Measurements from ENCODE around the gene THAP8. TPM values are rescaled to one million over a fixed set of nuclear protein-coding genes. Genes with fewer than 3 reads are reported as not detected.
A peak's percentile ranks its signal among the peaks of the same experiment; 100 is the strongest.

THAP8 gene
- total RNA-seq: 4.2 TPM
- long read RNA-seq, transcript THAP8-201 (4 exons, 1,825 nt): major isoform, 6 of 13 reads
- long read RNA-seq, transcript THAP8-202 (3 exons, 1,084 nt): minor isoform, 5 of 13 reads
- long read RNA-seq, partial matches to known transcripts: 0 of 13 reads
- long read RNA-seq, other reads (novel, unspliced or antisense): 2 of 13 reads

GRCh38 chr19:36054119-36054732 lies at the start of gene THAP8:
TSS of gene THAP8 (minus strand) at chr19:36054285. CDS start at chr19:36054217, 68 bp downstream.
- peak; percentile 62 for TF ChIP-seq CTCF (IDR thresholded peaks at IDR 0.05; ENCODE audit: borderline replicate concordance)
- Histone ChIP-seq H3K4me3 (peak within 1 kb of the TSS; percentile 79), H3K9me3 (replicated peaks) (no peaks in the 10 kb centered on the region), H3K4me1 (peaks cover 21% of the 10 kb centered on the region), H3K36me3 (no peaks in the 10 kb centered on the region), H3K27ac (replicated peaks) (peak within 1 kb of the TSS; percentile 98), H3K27me3 (ENCODE audit: low read depth) (no peaks in the 10 kb centered on the region)
- peak; percentile 100 for DNase-seq
- intact Hi-C loops (cut with micrococcal nuclease): no loop called here

GRCh38 chr19:36103040-36103626 lies 49.0 kb upstream of the THAP8 start:
- no peak for TF ChIP-seq CTCF (IDR thresholded peaks at IDR 0.05; ENCODE audit: borderline replicate concordance)
- Histone ChIP-seq H3K9me3 (replicated peaks) (no peaks in the 10 kb centered on the region), H3K27ac (replicated peaks) (peak overlapping the region; percentile 16), H3K36me3 (peaks cover 32% of the 10 kb centered on the region), H3K27me3 (ENCODE audit: low read depth) (no peaks in the 10 kb centered on the region), H3K4me3 (no peak overlapping the region), H3K4me1 (peaks cover 62% of the 10 kb centered on the region)
- intact Hi-C loops (cut with micrococcal nuclease): no loop called here
- no peak for DNase-seq

GRCh38 chr19:36101550-36102327 lies 47.7 kb upstream of the THAP8 start:
- intact Hi-C loops (cut with micrococcal nuclease): no loop called here
- H3K27ac ChIP-seq (replicated peaks): peak overlapping the region; percentile 88

GRCh38 chr19:36100476-36100875 lies 46.4 kb upstream of the THAP8 start:
- Histone ChIP-seq H3K4me3 (peak overlapping the region; percentile 63), H3K4me1 (peaks cover 64% of the 10 kb centered on the region), H3K27ac (replicated peaks) (peak overlapping the region; percentile 88), H3K27me3 (ENCODE audit: low read depth) (no peaks in the 10 kb centered on the region), H3K36me3 (peaks cover 32% of the 10 kb centered on the region), H3K9me3 (replicated peaks) (no peaks in the 10 kb centered on the region)
- intact Hi-C loops (cut with micrococcal nuclease): no loop called here
- no peak for TF ChIP-seq CTCF (IDR thresholded peaks at IDR 0.05; ENCODE audit: borderline replicate concordance)
- DNase-seq: peak; percentile 80

More at GRCh38 chr19:36101550-36102327, 47.7 kb upstream of the THAP8 start:
- TF ChIP-seq CTCF (IDR thresholded peaks at IDR 0.05; ENCODE audit: borderline replicate concordance): no peak
- Histone ChIP-seq H3K36me3 (peaks cover 32% of the 10 kb centered on the region), H3K4me1 (peaks cover 72% of the 10 kb centered on the region), H3K4me3 (peak overlapping the region; percentile 63), H3K27me3 (ENCODE audit: low read depth) (no peaks in the 10 kb centered on the region), H3K9me3 (replicated peaks) (no peaks in the 10 kb centered on the region)
- DNase-seq: no peak

GRCh38 chr19:36099166-36099785 lies 45.2 kb upstream of the THAP8 start:
- peak overlapping the region; percentile 88 for H3K27ac ChIP-seq (replicated peaks)
- no peak for TF ChIP-seq CTCF (IDR thresholded peaks at IDR 0.05; ENCODE audit: borderline replicate concordance)
- no peaks in the 10 kb centered on the region for H3K9me3 ChIP-seq (replicated peaks)
- DNase-seq: no peak
- peaks cover 60% of the 10 kb centered on the region for H3K4me1 ChIP-seq
- no peaks in the 10 kb centered on the region for H3K27me3 ChIP-seq (ENCODE audit: low read depth)
- peaks cover 20% of the 10 kb centered on the region for H3K36me3 ChIP-seq
- intact Hi-C loops (cut with micrococcal nuclease): no loop called here
- H3K4me3 ChIP-seq: peak overlapping the region; percentile 63
